Measurements from ENCODE around the gene SCEL. TPM values are rescaled to one million over a fixed set of nuclear protein-coding genes. Genes with fewer than 3 reads are reported as not detected.

SCEL gene
- total and polyA plus RNA-seq, 2 of the 4 experiments (the other 2 are of a cell fraction) = not detected

DNA sequence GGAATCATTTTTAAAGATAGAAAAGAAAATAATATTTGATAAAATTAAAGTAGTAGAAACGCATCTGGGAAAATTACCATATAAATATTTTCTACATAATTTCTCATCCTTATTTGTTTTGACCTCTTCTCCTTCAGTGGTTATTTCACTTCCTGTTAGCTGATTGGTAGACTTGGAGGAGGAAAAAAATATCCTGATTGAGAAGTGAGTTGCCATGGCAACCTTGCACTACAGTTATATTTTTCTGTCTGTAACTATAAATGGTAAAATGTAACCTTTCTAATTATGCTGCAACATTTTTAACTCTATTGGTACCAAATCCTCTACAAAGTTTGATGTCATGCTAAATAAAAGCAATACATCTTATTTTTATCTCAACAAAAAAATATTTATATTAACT is 45.2 kb downstream of the SCEL start:
- H2AK5ac ChIP-seq (ENCODE audit: low read depth, low read length) = no peak overlapping the region
- H4K91ac ChIP-seq (ENCODE audit: insufficient read depth, low read depth, low read length) = no peak overlapping the region
- no peak overlapping the region for H2BK5ac ChIP-seq (ENCODE audit: low read depth, low read length, poor library complexity, severe bottlenecking)
- H3K9ac ChIP-seq (ENCODE audit: low read depth, low read length) = no peak overlapping the region
- no peak overlapping the region for H3K4ac ChIP-seq (ENCODE audit: low read depth, low read length)
- H3K23ac ChIP-seq (ENCODE audit: low read depth, low read length) = no peak overlapping the region
- H3K9me1 ChIP-seq (ENCODE audit: insufficient read depth, low read length) = no peaks in the 10 kb centered on the region
- ChIA-PET CTCF (no interaction called here), POLR2A (ENCODE audit: unreplicated experiment) (no interaction called here)
- H4K5ac ChIP-seq (ENCODE audit: low read depth, low read length) = no peak overlapping the region
- no peaks in the 10 kb centered on the region for H3K36me3 ChIP-seq (ENCODE audit: control insufficient read depth, insufficient read depth, low read length)
- H4K8ac ChIP-seq (ENCODE audit: low read depth in 2 of 2, low read length in 2 of 2) = no peak overlapping the region
- no peaks in the 10 kb centered on the region for H3K79me1 ChIP-seq (ENCODE audit: low read depth in 1 of 2, low read length in 2 of 2)
- H3K14ac ChIP-seq (replicated peaks; ENCODE audit: low read depth, low read length) = no peak overlapping the region
- no peak overlapping the region for H3K18ac ChIP-seq (ENCODE audit: low read depth, low read length)
- DNase-seq (no peak), ATAC-seq (ENCODE audit: low read depth) (no peak)
- no peak overlapping the region for H3K27ac ChIP-seq (ENCODE audit: insufficient read depth, low read length)
- no peaks in the 10 kb centered on the region for H3K4me1 ChIP-seq (ENCODE audit: control insufficient read depth, insufficient read depth, low read length)
- H2BK15ac ChIP-seq (ENCODE audit: low read depth, low read length) = no peak overlapping the region
- no peak overlapping the region for H3K4me3 ChIP-seq (ENCODE audit: insufficient read depth, low read depth, low read length)
- intact Hi-C loops (cut with micrococcal nuclease) (no loop called here), dilution Hi-C loops (cut with HindIII; ENCODE audit: low sequenced_read_pairs, unreplicated experiment) (no loop called here), in situ Hi-C loops (cut with MboI; ENCODE audit: low sequenced_read_pairs) (no loop called here)
- no peaks in the 10 kb centered on the region for H3K27me3 ChIP-seq (ENCODE audit: control insufficient read depth, insufficient read depth, low read length)
- no peak overlapping the region for H2BK20ac ChIP-seq (ENCODE audit: low read depth, low read length)
- H2AK9ac ChIP-seq (replicated peaks; ENCODE audit: low read depth, low read length, poor library complexity) = no peak overlapping the region
- H2BK120ac ChIP-seq (ENCODE audit: low read depth, low read length) = no peak overlapping the region
- TF ChIP-seq RCOR1 (IDR thresholded peaks at IDR 0.05; ENCODE audit: insufficient replicate concordance, low read length) (no peak), RAD21 (IDR thresholded peaks at IDR 0.05; ENCODE audit: low read length) (no peak), NFE2L2 (IDR thresholded peaks at IDR 0.05; ENCODE audit: low read depth, low read length) (no peak), CHD1 (IDR thresholded peaks at IDR 0.05; ENCODE audit: low read depth, low read length) (no peak), POLR2A (IDR thresholded peaks at IDR 0.05; ENCODE audit: low read depth, low read length) (no peak), FOS (IDR thresholded peaks at IDR 0.05; ENCODE audit: low read depth, low read length) (no peak), MAFK (IDR thresholded peaks at IDR 0.05; ENCODE audit: low read depth, low read length) (no peak), MAZ (IDR thresholded peaks at IDR 0.05; ENCODE audit: borderline replicate concordance, low read depth, low read length) (no peak), CEBPB (IDR thresholded peaks at IDR 0.05; ENCODE audit: low read depth, low read length) (no peak), SMC3 (IDR thresholded peaks at IDR 0.05; ENCODE audit: low read depth, low read length) (no peak), MXI1 (IDR thresholded peaks at IDR 0.05; ENCODE audit: borderline replicate concordance, low read depth, low read length) (no peak), BHLHE40 (IDR thresholded peaks at IDR 0.05; ENCODE audit: low read depth, low read length) (no peak)
- TF ChIP-seq, protein P1, sequence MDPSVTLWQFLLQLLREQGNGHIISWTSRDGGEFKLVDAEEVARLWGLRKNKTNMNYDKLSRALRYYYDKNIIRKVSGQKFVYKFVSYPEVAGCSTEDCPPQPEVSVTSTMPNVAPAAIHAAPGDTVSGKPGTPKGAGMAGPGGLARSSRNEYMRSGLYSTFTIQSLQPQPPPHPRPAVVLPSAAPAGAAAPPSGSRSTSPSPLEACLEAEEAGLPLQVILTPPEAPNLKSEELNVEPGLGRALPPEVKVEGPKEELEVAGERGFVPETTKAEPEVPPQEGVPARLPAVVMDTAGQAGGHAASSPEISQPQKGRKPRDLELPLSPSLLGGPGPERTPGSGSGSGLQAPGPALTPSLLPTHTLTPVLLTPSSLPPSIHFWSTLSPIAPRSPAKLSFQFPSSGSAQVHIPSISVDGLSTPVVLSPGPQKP (IDR thresholded peaks at IDR 0.05; ENCODE audit: borderline replicate concordance, low read depth, low read length) = no peak
- TF ChIP-seq, protein P2, sequence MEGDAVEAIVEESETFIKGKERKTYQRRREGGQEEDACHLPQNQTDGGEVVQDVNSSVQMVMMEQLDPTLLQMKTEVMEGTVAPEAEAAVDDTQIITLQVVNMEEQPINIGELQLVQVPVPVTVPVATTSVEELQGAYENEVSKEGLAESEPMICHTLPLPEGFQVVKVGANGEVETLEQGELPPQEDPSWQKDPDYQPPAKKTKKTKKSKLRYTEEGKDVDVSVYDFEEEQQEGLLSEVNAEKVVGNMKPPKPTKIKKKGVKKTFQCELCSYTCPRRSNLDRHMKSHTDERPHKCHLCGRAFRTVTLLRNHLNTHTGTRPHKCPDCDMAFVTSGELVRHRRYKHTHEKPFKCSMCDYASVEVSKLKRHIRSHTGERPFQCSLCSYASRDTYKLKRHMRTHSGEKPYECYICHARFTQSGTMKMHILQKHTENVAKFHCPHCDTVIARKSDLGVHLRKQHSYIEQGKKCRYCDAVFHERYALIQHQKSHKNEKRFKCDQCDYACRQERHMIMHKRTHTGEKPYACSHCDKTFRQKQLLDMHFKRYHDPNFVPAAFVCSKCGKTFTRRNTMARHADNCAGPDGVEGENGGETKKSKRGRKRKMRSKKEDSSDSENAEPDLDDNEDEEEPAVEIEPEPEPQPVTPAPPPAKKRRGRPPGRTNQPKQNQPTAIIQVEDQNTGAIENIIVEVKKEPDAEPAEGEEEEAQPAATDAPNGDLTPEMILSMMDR (conservative IDR thresholded peaks at IDR 0.05; ENCODE audit: low read depth, low read length) = no peak
- TF ChIP-seq, protein P3, sequence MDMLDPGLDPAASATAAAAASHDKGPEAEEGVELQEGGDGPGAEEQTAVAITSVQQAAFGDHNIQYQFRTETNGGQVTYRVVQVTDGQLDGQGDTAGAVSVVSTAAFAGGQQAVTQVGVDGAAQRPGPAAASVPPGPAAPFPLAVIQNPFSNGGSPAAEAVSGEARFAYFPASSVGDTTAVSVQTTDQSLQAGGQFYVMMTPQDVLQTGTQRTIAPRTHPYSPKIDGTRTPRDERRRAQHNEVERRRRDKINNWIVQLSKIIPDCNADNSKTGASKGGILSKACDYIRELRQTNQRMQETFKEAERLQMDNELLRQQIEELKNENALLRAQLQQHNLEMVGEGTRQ (IDR thresholded peaks at IDR 0.05; ENCODE audit: low read depth, low read length) = no peak
- H3K4me2 ChIP-seq (ENCODE audit: low read depth, low read length) = no peak overlapping the region
- no CpG with 5 or more reads among the region's 1 CpG for WGBS, 2 experiments (ENCODE audit: extremely low coverage in 2 of 2, insufficient read length in 1 of 2)
- no peaks in the 10 kb centered on the region for H3K9me3 ChIP-seq (ENCODE audit: control insufficient read depth, insufficient read depth, low read length)
- BruUV-seq (replicated peaks) = no TSS peak
- H3K56ac ChIP-seq (ENCODE audit: extremely low read depth, insufficient read depth, low read length) = no peak overlapping the region
- H2AFZ ChIP-seq (replicated peaks; ENCODE audit: low read length, poor library complexity) = no peak overlapping the region
- no peaks in the 10 kb centered on the region for H4K20me1 ChIP-seq (ENCODE audit: insufficient read depth, low read length)

Measured in IMR-90 (cell line).